ENCODE measurements around the gene UBTD1. TPM values are rescaled to one million over a fixed set of nuclear protein-coding genes. Genes with fewer than 3 reads are reported as not detected.
A peak's percentile ranks its signal among the peaks of the same experiment; 100 is the strongest.

Gene UBTD1
- polyA plus RNA-seq, 3 donors: 17.2 to 20.0 (median 19.0) TPM

DNA sequence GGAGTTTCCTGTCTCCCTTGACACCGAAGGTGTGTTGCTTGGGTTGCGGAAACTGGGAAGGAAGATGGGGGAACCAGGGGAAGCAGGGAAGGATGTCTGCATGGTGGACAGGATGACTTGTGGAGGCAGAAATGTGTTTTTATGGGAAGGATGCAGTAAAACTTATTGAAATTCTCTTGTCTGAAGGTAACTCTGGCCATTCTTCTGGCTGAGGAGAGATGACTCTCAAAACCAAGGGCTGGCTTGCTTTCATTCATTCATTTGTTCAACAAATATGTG is 1.5 kb downstream of the UBTD1 start:
- Mint-ChIP-seq H3K4me3 (peak overlapping the region; percentile 92 to 93), H3K27ac (peak overlapping the region; percentile 52 to 91 (median 83)), H3K4me1 (peaks cover 46% of the 10 kb centered on the region), H3K27me3 (ENCODE audit: low read depth in 3 of 3) (peaks cover 0 to 2% (median 0%) of the 10 kb centered on the region in 3 donors), H3K36me3 (peaks cover 4 to 13% of the 10 kb centered on the region in 2 donors), H3K9me3 (peaks cover 0 to 2% (median 0%) of the 10 kb centered on the region in 7 donors)
- peaks cover 56% of the 10 kb centered on the region for H3K79me2 ChIP-seq (ENCODE audit: insufficient read depth, low read length)
- peaks cover 28 to 55% of the 10 kb centered on the region in 2 donors for H3K4me1 ChIP-seq (ENCODE audit: control insufficient read depth in 1 of 2, insufficient read depth in 2 of 2, low read length in 2 of 2)
- peak overlapping the region in 1 of 2 donors; percentile 90 for H3K27ac ChIP-seq (ENCODE audit: low read depth in 1 of 2, low read length in 2 of 2)
- no peaks in the 10 kb centered on the region for H3K36me3 ChIP-seq (replicated peaks in 1 of 2; ENCODE audit: control insufficient read depth in 1 of 2, insufficient read depth in 2 of 2, low read length in 2 of 2)
- H3K9ac ChIP-seq (ENCODE audit: insufficient read depth, low read length, poor library complexity, severe bottlenecking): no peak overlapping the region
- no peak for DNase-seq
- H2AFZ ChIP-seq (ENCODE audit: insufficient read depth, low read depth, low read length, poor library complexity, severe bottlenecking): peak overlapping the region; percentile 96
- H3K4me3 ChIP-seq (replicated peaks in 1 of 3; ENCODE audit: low read depth in 2 of 3, low read length in 3 of 3): peak overlapping the region; percentile 67 to 96 (median 95)
- H4K20me1 ChIP-seq (ENCODE audit: insufficient read depth, low read length): peaks cover 73% of the 10 kb centered on the region
- H3K9me3 ChIP-seq (replicated peaks in 1 of 2; ENCODE audit: control insufficient read depth in 1 of 2, insufficient read depth in 1 of 2, low read length in 2 of 2): no peaks in the 10 kb centered on the region
- peak overlapping the region; percentile 92 for H3K4me2 ChIP-seq (replicated peaks; ENCODE audit: extremely low read depth, low read length, poor library complexity, severe bottlenecking)
- H3K27me3 ChIP-seq (ENCODE audit: control insufficient read depth in 2 of 2, insufficient read depth in 2 of 2, low read length in 2 of 2): no peaks in the 10 kb centered on the region
- no peak for TF ChIP-seq CTCF (IDR thresholded peaks at IDR 0.05)
- intact Hi-C loops (cut with micrococcal nuclease): loop anchor here in 1 of 2 donors (5.0 kb wide), 2 partner anchors 52 to 132 kb away; partner anchors contain the start of gene MORN4
- whole genome bisulfite sequencing (ENCODE audit: insufficient coverage): 0% methylated on average over 2 of the region's 2 CpGs

DNA sequence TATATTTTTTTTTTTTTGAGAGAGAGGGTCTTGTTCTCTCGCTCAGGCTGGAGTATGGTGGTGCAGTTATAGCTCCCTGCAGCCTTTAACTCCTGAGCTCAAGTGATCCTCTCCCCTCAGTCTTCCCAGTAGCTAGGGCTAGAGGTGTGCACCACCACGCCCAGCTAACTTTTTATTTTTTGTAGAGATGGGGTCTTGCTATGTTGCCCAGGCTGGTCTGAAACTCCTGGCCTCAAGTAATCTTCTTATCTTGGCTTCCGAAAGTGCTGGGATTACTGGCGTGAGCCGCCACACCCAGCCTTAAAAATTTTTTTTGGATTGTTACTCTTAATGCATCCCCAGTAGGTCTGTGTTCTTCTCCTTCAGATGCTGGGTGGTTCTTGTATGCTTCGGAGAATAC is 4.2 kb downstream of the UBTD1 start:
- Mint-ChIP-seq H3K36me3 (peaks cover 0 to 13% of the 10 kb centered on the region in 2 donors), H3K9me3 (peaks cover 0 to 1% (median 0%) of the 10 kb centered on the region in 7 donors), H3K27me3 (ENCODE audit: low read depth in 3 of 3) (peaks cover 0 to 2% (median 0%) of the 10 kb centered on the region in 3 donors), H3K4me3 (no peak overlapping the region), H3K27ac (peak overlapping the region in 1 of 7 donors; percentile 19), H3K4me1 (peaks cover 42% of the 10 kb centered on the region)
- no peak overlapping the region for H3K4me2 ChIP-seq (replicated peaks; ENCODE audit: extremely low read depth, low read length, poor library complexity, severe bottlenecking)
- no peak for TF ChIP-seq CTCF (IDR thresholded peaks at IDR 0.05)
- no peak overlapping the region for H3K9ac ChIP-seq (ENCODE audit: insufficient read depth, low read length, poor library complexity, severe bottlenecking)
- no peak overlapping the region for H3K4me3 ChIP-seq (replicated peaks in 1 of 3; ENCODE audit: low read depth in 2 of 3, low read length in 3 of 3)
- H3K79me2 ChIP-seq (ENCODE audit: insufficient read depth, low read length): peaks cover 37% of the 10 kb centered on the region
- WGBS (ENCODE audit: insufficient coverage): 100% methylated on average over 1 of the region's 6 CpGs
- peaks cover 74% of the 10 kb centered on the region for H4K20me1 ChIP-seq (ENCODE audit: insufficient read depth, low read length)
- peaks cover 29 to 50% of the 10 kb centered on the region in 2 donors for H3K4me1 ChIP-seq (ENCODE audit: control insufficient read depth in 1 of 2, insufficient read depth in 2 of 2, low read length in 2 of 2)
- no peaks in the 10 kb centered on the region for H3K9me3 ChIP-seq (replicated peaks in 1 of 2; ENCODE audit: control insufficient read depth in 1 of 2, insufficient read depth in 1 of 2, low read length in 2 of 2)
- no peak for DNase-seq
- no peak overlapping the region for H3K27ac ChIP-seq (ENCODE audit: low read depth in 1 of 2, low read length in 2 of 2)
- intact Hi-C loops (cut with micrococcal nuclease): loop anchor here in 1 of 2 donors (5.0 kb wide), 2 partner anchors 49 to 129 kb away; partner anchors contain the start of gene MORN4
- H2AFZ ChIP-seq (ENCODE audit: insufficient read depth, low read depth, low read length, poor library complexity, severe bottlenecking): no peak overlapping the region
- no peaks in the 10 kb centered on the region for H3K36me3 ChIP-seq (replicated peaks in 1 of 2; ENCODE audit: control insufficient read depth in 1 of 2, insufficient read depth in 2 of 2, low read length in 2 of 2)
- H3K27me3 ChIP-seq (ENCODE audit: control insufficient read depth in 2 of 2, insufficient read depth in 2 of 2, low read length in 2 of 2): no peaks in the 10 kb centered on the region
